ENCODE results near the gene OR11L1. TPM values are rescaled to one million over a fixed set of nuclear protein-coding genes. Genes with fewer than 3 reads are reported as not detected.

OR11L1 gene
- total RNA-seq, 2 experiments from 2014 or later, result not detected

- DNase-seq (no peak), ATAC-seq (ENCODE audit: poor library complexity) (no peak)
- H3K4me1 Mint-ChIP-seq (ENCODE audit: low read depth), result no peaks in the 10 kb centered on the region
- ChIA-PET POLR2A (no interaction called here), CTCF (no interaction called here)
- no peak overlapping the region for H3K27ac Mint-ChIP-seq
- intact Hi-C loops (cut with DNase I, micrococcal nuclease), result no loop called here
- Histone ChIP-seq H3K27me3 (ENCODE audit: control insufficient read depth in 1 of 2, insufficient read depth in 2 of 2, low read length in 2 of 2) (no peaks in the 10 kb centered on the region), H3K27ac (ENCODE audit: low read depth in 1 of 2, low read length in 2 of 2) (no peak overlapping the region), H3K9me3 (ENCODE audit: control insufficient read depth in 1 of 2, insufficient read depth in 1 of 2, low read length in 2 of 2) (peaks cover 0 to 3% of the 10 kb centered on the region in 2 experiments), H3K36me3 (ENCODE audit: insufficient read depth, low read length) (no peaks in the 10 kb centered on the region), H3K4me3 (ENCODE audit: low read length) (no peak overlapping the region), H3K4me1 (ENCODE audit: insufficient read depth, low read length) (no peaks in the 10 kb centered on the region)
- no peaks in the 10 kb centered on the region for H3K9me3 Mint-ChIP-seq
- no peaks in the 10 kb centered on the region for H3K27me3 Mint-ChIP-seq
- H3K36me3 Mint-ChIP-seq (ENCODE audit: low read depth), result no peaks in the 10 kb centered on the region
- no peak overlapping the region for H3K4me3 Mint-ChIP-seq
- no peak for TF ChIP-seq CTCF (IDR thresholded peaks at IDR 0.05)
Measured at GRCh38 chr1:247845693-247846017, 4.0 kb upstream of the OR11L1 start.

DNA sequence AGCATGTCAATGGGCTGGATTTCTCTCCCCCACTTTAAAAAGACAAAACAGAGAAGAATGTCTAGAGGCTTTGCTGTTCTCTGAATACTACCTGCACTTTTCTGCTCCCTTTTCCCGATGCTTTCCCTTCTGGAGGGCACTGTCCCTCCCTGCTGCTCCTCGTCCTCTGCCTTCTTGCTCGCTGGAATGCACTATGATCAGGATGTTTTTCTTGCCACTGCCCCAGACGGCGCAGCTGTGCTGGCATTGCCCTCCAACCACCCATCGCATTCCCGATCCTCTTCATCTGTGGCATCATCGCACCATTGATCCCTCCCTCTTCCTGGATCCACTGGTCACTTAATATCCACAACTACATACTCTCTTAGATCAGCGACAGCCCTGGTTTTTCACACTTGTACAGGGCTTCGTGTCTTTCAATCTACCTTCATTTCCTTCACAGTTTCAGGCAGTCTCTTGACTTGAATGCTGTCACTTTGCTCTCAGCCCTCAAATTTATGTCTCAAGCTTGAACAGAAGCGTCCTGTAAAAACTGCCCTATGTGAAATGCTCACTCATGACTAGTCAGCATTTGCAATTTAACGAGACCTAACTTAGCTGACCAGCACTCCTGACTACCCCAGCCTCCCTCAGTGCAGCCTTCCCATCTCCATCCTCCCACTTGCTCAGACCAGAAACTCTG lies 3.5 kb upstream of the OR11L1 start:
- ATAC-seq (ENCODE audit: poor library complexity), result no peak
- CTCF ChIA-PET, result no interaction called here
- Histone ChIP-seq H3K27me3 (ENCODE audit: control insufficient read depth in 1 of 2, insufficient read depth in 2 of 2, low read length in 2 of 2) (no peaks in the 10 kb centered on the region), H3K4me1 (ENCODE audit: insufficient read depth, low read length) (no peaks in the 10 kb centered on the region), H3K36me3 (ENCODE audit: insufficient read depth, low read length) (no peaks in the 10 kb centered on the region), H3K4me3 (ENCODE audit: low read length) (no peak overlapping the region), H3K9me3 (ENCODE audit: control insufficient read depth in 1 of 2, insufficient read depth in 1 of 2, low read length in 2 of 2) (peaks cover 0 to 3% of the 10 kb centered on the region in 2 experiments), H3K27ac (ENCODE audit: low read depth in 1 of 2, low read length in 2 of 2) (no peak overlapping the region)
- Mint-ChIP-seq H3K4me1 (ENCODE audit: low read depth) (no peaks in the 10 kb centered on the region), H3K27ac (no peak overlapping the region), H3K36me3 (ENCODE audit: low read depth) (no peaks in the 10 kb centered on the region), H3K9me3 (no peaks in the 10 kb centered on the region), H3K4me3 (no peak overlapping the region), H3K27me3 (no peaks in the 10 kb centered on the region)
- POLR2A ChIA-PET, result no interaction called here
- no peak for TF ChIP-seq CTCF (IDR thresholded peaks at IDR 0.05)
- intact Hi-C loops (cut with DNase I, micrococcal nuclease), result no loop called here
- DNase-seq, result no peak

- Mint-ChIP-seq H3K36me3 (ENCODE audit: low read depth) (no peaks in the 10 kb centered on the region), H3K27me3 (no peaks in the 10 kb centered on the region), H3K4me1 (ENCODE audit: low read depth) (no peaks in the 10 kb centered on the region), H3K9me3 (no peaks in the 10 kb centered on the region), H3K27ac (no peak overlapping the region), H3K4me3 (no peak overlapping the region)
- H3K36me3 ChIP-seq (ENCODE audit: insufficient read depth, low read length), result no peaks in the 10 kb centered on the region
- no peak overlapping the region for H3K4me3 ChIP-seq (ENCODE audit: low read length)
- H3K4me1 ChIP-seq (ENCODE audit: insufficient read depth, low read length), result no peaks in the 10 kb centered on the region
- H3K27me3 ChIP-seq (ENCODE audit: control insufficient read depth in 1 of 2, insufficient read depth in 2 of 2, low read length in 2 of 2), result no peaks in the 10 kb centered on the region
- ChIA-PET POLR2A (no interaction called here), CTCF (no interaction called here)
- DNase-seq (no peak), ATAC-seq (ENCODE audit: poor library complexity) (no peak)
- intact Hi-C loops (cut with DNase I, micrococcal nuclease), result no loop called here
- peaks cover 0 to 8% of the 10 kb centered on the region in 2 experiments for H3K9me3 ChIP-seq (ENCODE audit: control insufficient read depth in 1 of 2, insufficient read depth in 1 of 2, low read length in 2 of 2)
- no peak overlapping the region for H3K27ac ChIP-seq (ENCODE audit: low read depth in 1 of 2, low read length in 2 of 2)
- TF ChIP-seq CTCF (IDR thresholded peaks at IDR 0.05), result no peak
Measured at GRCh38 chr1:247843411-247843810, 1.7 kb upstream of the OR11L1 start.
